Esophagus squamous epithelium (tissue), 5 donors: ENCODE data around the gene MAFF. TPM values are rescaled to one million over a fixed set of nuclear protein-coding genes. Genes with fewer than 3 reads are reported as not detected.
A peak's percentile ranks its signal among the peaks of the same experiment; 100 is the strongest.
"Not testable (repeated sequence)": the region's sequence is repeated elsewhere in the genome, so short reads cannot be mapped to it uniquely, and the experiment has no call there.

Source experiments
- DNase-seq: peaks from one replicate; lab custom pipeline; 2025; lab: John Stamatoyannopoulos, UW
- H3K27ac ChIP-seq, 4 donors: fragments of 200-600 bp; sonication (generic); one replicate each; pipeline ENCODE4 v1.5.1; 2016 to 2019; ENCODE audit warnings: mild to moderate bottlenecking in 1 of 4
- H3K27me3 ChIP-seq, 4 donors: fragments of 200-600 bp; sonication (generic); 1 replicate in 3 of 4; 2 replicates in 1 of 4; pipeline versions ENCODE4 v1.5.1 to v1.6.0; 2017 to 2021; ENCODE audit warnings: antibody characterized with exemption in 1 of 4
- H3K36me3 ChIP-seq, 3 donors: fragments of 200-600 bp; sonication (generic); one replicate each; pipeline ENCODE4 v1.5.1; 2016 to 2019
- H3K4me1 ChIP-seq, 3 donors: fragments of 200-600 bp; sonication (generic); one replicate each; pipeline ENCODE4 v1.5.1; 2017 to 2019
- H3K4me3 ChIP-seq, 4 donors: fragments of 200-600 bp; sonication (generic); 1 replicate in 3 of 4; 2 replicates in 1 of 4; pipeline ENCODE4 v1.5.1; 2016 to 2019; ENCODE audit warnings: mild to moderate bottlenecking in 2 of 4, moderate library complexity in 1 of 4
- H3K9me3 ChIP-seq, 3 donors: fragments of 200-600 bp; sonication (generic); one replicate each; pipeline ENCODE4 v1.5.1; 2016 to 2019
- CTCF ChIP-seq, 6 experiments: fragments of 450-650 bp in 4 of 6; fragments of 200-600 bp in 2 of 6; sonication (generic) in 2 of 6; IDR thresholded peaks; one replicate each; pipeline ENCODE4 v1.5.1; 2016 to 2019; ENCODE audit warnings: antibody characterized with exemption in 6 of 6, mild to moderate bottlenecking in 4 of 6, moderate library complexity in 4 of 6
- POLR2A ChIP-seq, 4 donors: fragments of 450-650 bp; IDR thresholded peaks; one replicate each; pipeline ENCODE4 v1.6.1; 2017; ENCODE audit warnings: antibody characterized with exemption in 4 of 4, mild to moderate bottlenecking in 4 of 4, moderate library complexity in 3 of 4
- WGBS, 2 donors: methylation state at CpG; one replicate each; pipeline ENCODE4 v1.1.5; 2018; 5-methylcytosine and 5-hydroxymethylcytosine counted together
- intact Hi-C: fragments of 100-400 bp; cut with DNase I; formaldehyde crosslinking; loops from one replicate; pipeline ENCODE4 v1.15.0; 2022
- total RNA-seq, 4 donors: library from RNA; depleted of rRNA; stranded (reverse); fragments of >200 nt; gene quantifications; one replicate each; pipeline ENCODE4 v1.1.0, GENCODE V29; 2016
- donor health status: DM: yes; HTN: yes; CAD: no.

MAFF gene
- total RNA-seq, 4 donors from 2014 or later, result 19.4 to 51.6 (median 40.5) TPM

GRCh38 chr22:38233427-38233826 is 31.6 kb downstream of the MAFF start:
- TF ChIP-seq POLR2A (IDR thresholded peaks at IDR 0.05), result no peak
- TF ChIP-seq CTCF (IDR thresholded peaks at IDR 0.05), result no peak
- DNase-seq, result no peak
- no peaks in the 10 kb centered on the region for H3K27me3 ChIP-seq
- peaks cover 25 to 73% (median 34%) of the 10 kb centered on the region in 3 donors for H3K4me1 ChIP-seq
- peaks cover 6 to 70% (median 7%) of the 10 kb centered on the region in 3 donors for H3K36me3 ChIP-seq
- H3K9me3 ChIP-seq, result no peaks in the 10 kb centered on the region
- H3K27ac ChIP-seq, result peak overlapping the region in 1 of 4 donors; percentile 3
- intact Hi-C loops, result no loop called here
- H3K4me3 ChIP-seq, result no peak overlapping the region
- 75 to 86% methylated on average over 5 to 6 of the region's 6 CpGs for WGBS, 2 donors

GRCh38 chr22:38233856-38234255 is 32.1 kb downstream of the MAFF start:
- H3K4me3 ChIP-seq, H3K9me3 ChIP-seq, DNase-seq, intact Hi-C loops, H3K27me3 ChIP-seq: not testable (repeated sequence)
- Histone ChIP-seq H3K27ac (peak overlapping the region in 1 of 4 donors; percentile 3), H3K4me1 (peaks cover 25 to 73% (median 34%) of the 10 kb centered on the region in 3 donors), H3K36me3 (peaks cover 6 to 69% (median 7%) of the 10 kb centered on the region in 3 donors)
- WGBS, 2 donors, result 82 to 89% methylated on average over 9 to 10 of the region's 10 CpGs

- H3K4me1 ChIP-seq, result peaks cover 27 to 75% (median 32%) of the 10 kb centered on the region in 3 donors
- no peak overlapping the region for H3K27ac ChIP-seq
- DNase-seq, result no peak
- peaks cover 5 to 67% (median 6%) of the 10 kb centered on the region in 3 donors for H3K36me3 ChIP-seq
- intact Hi-C loops, result no loop called here
- no peaks in the 10 kb centered on the region for H3K9me3 ChIP-seq
- no peak overlapping the region for H3K4me3 ChIP-seq
- H3K27me3 ChIP-seq, result no peaks in the 10 kb centered on the region
- 80 to 92% methylated on average over 10 to 14 of the region's 14 CpGs for WGBS, 2 donors
- TF ChIP-seq POLR2A (IDR thresholded peaks at IDR 0.05), result no peak
- no peak for TF ChIP-seq CTCF (IDR thresholded peaks at IDR 0.05)
These were observed 33.6 kb downstream of the MAFF start for GRCh38 chr22:38235240-38235850.

- intact Hi-C loops, result no loop called here
- H3K36me3 ChIP-seq, result peaks cover 4 to 52% (median 6%) of the 10 kb centered on the region in 3 donors
- DNase-seq, result no peak
- no peaks in the 10 kb centered on the region for H3K27me3 ChIP-seq
- no peaks in the 10 kb centered on the region for H3K9me3 ChIP-seq
- 41 to 54% methylated on average over 7 of the region's 8 CpGs for WGBS, 2 donors
- peaks cover 30 to 78% (median 39%) of the 10 kb centered on the region in 3 donors for H3K4me1 ChIP-seq
- no peak for TF ChIP-seq CTCF (IDR thresholded peaks at IDR 0.05)
- no peak for TF ChIP-seq POLR2A (IDR thresholded peaks at IDR 0.05)
- no peak overlapping the region for H3K4me3 ChIP-seq
- peak overlapping the region; percentile 49 to 74 (median 64) for H3K27ac ChIP-seq
These were observed 35.0 kb downstream of the MAFF start for GRCh38 chr22:38236786-38237185.

- intact Hi-C loops, result no loop called here
- Histone ChIP-seq H3K4me3 (no peak overlapping the region), H3K9me3 (no peaks in the 10 kb centered on the region), H3K4me1 (peaks cover 35 to 84% (median 54%) of the 10 kb centered on the region in 3 donors), H3K27ac (peak overlapping the region; percentile 48 to 82 (median 74)), H3K27me3 (no peaks in the 10 kb centered on the region), H3K36me3 (peaks cover 4 to 41% (median 6%) of the 10 kb centered on the region in 3 donors)
- DNase-seq, result no peak
- no peak for TF ChIP-seq POLR2A (IDR thresholded peaks at IDR 0.05)
- no peak for TF ChIP-seq CTCF (IDR thresholded peaks at IDR 0.05)
- 66 to 71% methylated on average over 6 to 8 of the region's 9 CpGs for WGBS, 2 donors
These were observed 36.8 kb downstream of the MAFF start for GRCh38 chr22:38238519-38239071.
